Stimulated activated CD4-positive, alpha-beta T cell treated with anti-CD3 and anti-CD28 coated beads, Interleukin-15, amount 100 ng/mL, for 24 hours (primary cell): Measurements from ENCODE around the gene NRXN2.
A peak's percentile ranks its signal among the peaks of the same experiment; 100 is the strongest.
"Not testable (repeated sequence)": the region's sequence is repeated elsewhere in the genome, so short reads cannot be mapped to it uniquely, and the experiment has no call there.

ENCODE experiments used
- DNase-seq: peaks from one replicate; pipeline ENCODE4 v3.0.0-alpha.2; 2020

The NRXN2 gene

DNA sequence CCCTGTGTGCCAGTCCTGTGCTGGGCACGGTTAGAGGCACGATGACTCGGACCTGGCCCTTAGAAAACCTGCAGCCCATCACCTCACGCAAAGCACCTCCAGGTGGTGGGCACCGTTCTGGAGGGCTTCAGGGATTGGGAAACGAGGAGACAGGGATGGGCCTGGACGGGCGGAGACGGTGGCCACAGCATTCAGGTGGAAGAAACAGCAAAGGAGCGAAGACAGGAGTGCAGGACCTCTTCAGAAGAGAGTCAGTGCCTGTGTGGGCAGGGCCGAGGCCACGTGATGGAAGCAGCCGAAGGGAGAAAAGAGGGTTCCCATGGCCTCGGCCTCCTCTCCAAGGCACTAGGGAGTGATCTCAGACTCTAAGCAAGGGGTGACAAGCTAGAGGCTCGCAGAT lies 140.1 kb downstream of the NRXN2 start:
- no peak for DNase-seq

DNA sequence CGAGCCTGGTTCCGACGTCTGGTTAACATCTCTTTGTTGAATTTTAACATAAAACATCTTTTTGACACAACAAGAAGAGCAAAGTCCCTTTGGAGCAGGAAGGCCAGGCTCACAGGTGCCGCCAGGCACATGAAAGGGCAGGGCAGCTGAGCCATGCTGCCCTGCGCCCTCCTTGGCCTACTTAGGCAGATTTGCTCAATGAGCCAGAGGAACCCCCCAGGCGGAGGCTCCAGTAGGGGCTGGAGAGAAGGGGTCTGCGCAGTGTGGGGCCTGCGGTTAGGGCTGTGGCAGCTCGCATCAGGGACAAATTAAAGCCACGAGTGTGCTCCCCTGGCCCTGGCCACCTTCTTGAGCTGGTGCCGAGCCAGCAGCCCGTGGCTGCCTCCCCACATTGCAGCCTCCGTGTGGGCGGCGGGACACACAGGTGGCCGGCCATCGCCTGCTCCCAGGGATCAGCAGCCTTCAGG lies 141.9 kb downstream of the NRXN2 start:
- no peak for DNase-seq

DNA sequence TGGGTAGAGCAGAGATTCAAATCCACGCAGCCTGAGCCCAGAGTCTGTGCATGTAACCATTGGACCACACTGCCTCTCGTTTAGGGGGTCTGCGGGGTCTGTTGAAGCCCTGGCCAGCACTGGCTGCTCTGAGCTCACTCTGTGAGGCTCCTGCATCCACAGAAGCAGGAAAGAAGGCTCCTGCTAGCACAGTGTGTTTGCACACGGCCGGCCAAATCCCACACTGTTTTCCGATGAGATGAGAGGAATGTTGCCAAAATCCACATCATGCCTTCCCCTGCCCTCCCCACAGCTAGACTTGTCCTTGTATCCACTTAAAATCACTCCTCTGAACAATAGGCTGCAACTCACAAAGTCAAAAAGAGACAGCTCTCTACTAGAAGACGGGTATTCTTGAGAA lies 142.6 kb downstream of the NRXN2 start:
- DNase-seq = no peak

GRCh38 chr11:64577202-64577601 lies 145.8 kb downstream of the NRXN2 start:
- no peak for DNase-seq

DNA sequence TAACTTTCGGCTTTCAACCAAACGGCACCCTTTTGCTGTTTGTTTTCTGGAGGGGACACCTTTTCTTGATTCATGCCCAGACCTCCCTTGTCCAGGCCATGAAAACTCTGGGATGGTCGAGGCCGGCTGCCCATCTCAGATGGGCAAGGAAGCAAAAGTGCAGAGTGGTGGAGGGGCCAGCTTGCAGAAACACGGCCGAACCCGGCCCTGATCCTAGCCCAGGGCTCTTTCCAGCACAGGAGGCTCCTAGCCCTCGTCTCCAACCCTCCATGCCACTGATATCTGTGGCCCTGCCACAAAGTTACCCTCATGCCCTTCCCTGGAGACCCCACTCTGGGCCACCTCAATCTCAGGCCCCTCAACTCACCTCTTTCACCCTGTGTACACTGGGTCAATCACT lies 150.9 kb downstream of the NRXN2 start:
- DNase-seq = no peak

DNA sequence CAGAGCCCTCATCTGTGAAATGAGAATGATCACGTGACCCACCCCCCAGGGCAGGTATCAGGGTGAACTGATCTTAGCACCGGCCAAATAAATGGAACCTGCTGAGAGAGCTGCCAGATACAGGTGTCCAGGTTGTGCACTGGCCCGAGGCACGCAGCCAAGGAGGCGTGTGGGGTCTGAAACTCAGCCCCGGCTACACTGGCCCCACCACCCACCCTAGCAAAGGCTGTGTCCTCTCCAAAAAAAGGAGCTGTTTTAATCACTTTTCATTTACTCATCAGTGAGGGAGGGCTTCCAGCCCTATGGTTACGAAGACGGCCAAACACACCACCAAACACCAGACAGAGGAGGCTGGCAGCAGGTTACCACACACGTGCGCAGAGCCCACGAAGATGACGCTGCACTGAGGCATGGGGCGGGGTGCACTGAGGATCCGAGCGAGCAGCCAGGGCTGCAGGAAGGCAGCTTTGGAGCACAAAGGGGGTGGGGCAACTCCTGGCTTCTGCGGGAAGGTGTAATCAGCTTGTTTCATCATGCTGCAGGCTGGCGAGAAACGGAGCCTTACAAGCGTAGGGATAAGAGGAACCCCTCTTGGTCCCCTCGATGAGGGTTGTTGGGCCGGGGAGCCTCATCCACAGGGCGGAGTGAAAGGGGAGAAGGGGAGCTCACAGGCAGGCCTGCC lies 151.4 kb downstream of the NRXN2 start:
- DNase-seq = no peak

- no peak for DNase-seq
These were observed 152.0 kb downstream of the NRXN2 start for GRCh38 chr11:64571050-64571409.

GRCh38 chr11:64570341-64570740 lies 152.7 kb downstream of the NRXN2 start:
- DNase-seq = no peak

- DNase-seq = no peak
These were observed 153.6 kb downstream of the NRXN2 start for GRCh38 chr11:64569300-64569970.

DNA sequence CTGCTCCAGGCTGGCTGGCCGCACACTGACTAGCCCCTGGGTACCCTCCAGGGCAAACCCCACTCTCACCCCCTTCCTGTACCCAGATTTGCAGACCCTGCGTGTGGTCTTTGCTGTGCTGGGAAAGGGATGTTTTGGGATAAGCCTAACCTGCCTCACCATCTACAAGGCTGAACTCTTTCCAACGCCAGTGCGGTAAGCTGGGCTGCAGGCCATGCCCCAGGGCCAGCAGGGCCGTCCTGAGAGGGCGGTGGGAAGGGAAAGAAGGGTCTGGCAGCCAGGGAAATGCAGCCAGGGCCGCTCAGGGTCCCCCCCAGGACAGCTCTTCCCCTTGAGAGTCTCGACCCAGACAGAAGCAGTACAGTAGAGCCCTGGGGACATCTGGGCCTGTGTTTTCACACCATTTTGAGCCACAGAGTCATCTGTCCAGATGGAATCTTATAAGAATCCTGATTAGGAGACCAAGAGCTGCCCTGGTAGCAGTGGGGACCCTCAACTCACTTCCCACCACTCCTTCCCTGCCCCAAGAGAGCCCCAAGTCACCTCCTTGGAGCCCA lies 154.3 kb downstream of the NRXN2 start:
- no peak for DNase-seq

DNA sequence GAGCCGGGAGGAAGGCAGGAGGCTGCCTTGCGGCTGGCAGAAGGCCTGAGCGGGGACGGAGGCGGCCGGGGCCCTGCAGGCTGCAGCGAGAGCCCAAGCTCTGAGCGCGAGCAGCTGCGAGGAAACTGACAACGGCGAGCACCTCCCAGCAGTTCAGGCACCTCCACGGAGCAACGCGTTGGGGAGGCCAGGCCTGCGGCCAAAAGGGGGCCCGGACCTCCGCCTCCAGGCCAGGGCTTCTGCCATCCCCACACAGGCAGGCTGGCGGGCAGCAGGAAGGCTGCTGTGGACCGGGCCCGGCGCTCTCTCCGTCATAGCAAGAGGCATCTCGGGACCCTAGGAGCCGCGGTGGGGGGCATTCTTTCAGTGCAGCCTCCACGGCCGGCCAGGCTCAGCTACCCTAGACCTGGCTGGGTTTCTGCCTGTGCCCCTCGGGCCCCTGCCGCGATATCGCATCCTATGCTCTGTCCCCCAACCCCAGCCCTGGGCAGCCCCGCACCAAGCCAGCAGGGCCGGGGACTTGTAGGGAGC lies 154.9 kb downstream of the NRXN2 start:
- no peak for DNase-seq

DNA sequence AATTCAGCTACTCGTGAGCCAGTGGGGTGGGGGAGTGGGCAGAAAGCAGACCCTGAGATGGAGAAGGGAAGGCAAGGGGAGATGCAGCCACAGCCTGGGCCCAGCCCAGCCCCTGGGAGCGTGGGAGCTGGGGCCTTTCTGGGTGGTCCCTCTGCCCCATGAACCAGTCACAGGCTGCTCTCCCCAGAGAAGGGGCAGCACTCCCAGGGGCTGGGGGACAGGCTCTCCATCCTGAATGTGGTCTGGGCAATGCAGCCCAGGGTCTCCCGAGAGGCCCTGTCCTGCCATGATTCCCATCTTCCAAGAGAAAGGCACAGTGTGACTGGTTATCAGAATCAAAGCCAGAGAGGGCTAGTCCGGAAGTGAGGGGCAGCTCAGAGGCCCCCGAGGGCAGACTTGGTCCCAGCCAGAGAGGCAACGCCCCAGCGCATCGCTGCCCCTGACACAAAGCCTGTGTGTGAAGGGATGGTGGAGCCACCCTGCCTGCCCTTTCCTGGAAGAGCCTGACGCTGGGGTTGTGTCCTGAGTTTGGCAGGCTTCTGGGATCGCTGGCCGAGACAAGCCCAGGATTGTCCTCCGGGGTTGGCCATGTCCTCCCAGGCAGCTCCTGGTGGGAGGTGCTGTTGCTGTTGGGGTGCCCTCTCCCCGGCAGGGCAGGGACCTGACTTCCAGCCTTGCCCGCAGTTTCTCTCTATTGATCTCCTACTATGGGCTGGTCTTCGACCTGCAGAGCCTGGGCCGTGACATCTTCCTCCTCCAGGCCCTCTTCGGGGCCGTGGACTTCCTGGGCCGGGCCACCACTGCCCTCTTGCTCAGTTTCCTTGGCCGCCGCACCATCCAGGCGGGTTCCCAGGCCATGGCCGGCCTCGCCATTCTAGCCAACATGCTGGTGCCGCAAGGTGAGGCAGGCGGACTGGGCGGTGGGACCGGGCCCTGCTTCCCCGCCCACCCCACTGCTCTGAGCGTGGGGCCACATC lies 155.8 kb downstream of the NRXN2 start:
- DNase-seq = no peak

DNA sequence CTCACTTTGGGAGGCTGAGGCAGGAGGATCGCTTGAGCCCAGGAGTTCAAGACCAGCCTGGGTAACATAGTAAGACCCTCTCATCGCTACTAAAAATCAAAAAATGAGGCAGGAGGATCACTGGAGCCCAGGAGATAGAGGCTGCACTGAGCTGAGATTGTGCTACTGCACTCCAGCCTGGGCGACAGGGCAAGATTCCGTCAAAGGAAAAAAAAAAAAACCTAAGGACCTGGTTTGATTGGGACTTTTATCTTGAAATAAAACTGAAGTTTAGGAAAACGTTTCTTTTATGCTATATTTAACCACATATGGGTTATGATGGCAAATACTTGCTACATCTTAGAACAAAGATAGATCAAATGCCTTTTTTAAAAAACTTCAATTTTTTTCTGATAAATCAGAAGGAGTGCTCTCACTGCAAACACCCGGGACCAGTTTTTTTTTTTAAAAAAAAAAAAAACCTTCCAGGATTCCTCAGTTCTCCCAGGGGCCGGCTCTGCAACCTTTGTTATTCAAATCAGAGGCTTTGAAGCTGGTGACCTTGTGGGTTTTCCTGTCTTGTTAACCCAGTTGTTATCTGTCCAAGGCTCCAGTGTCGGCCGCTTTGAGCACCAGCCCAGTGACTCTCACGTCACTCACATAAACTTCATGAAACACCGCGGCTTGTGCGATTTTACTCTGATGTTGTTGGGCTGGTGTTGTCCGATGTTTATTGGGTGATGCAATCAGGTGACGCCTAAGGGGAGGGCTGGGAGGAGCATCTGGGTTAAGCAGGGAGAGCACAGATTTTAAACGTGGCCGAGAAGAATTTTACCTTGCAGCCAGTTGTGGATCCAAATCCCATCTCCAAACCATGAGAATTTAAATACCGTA lies 156.7 kb downstream of the NRXN2 start:
- DNase-seq = peak; percentile 29

DNA sequence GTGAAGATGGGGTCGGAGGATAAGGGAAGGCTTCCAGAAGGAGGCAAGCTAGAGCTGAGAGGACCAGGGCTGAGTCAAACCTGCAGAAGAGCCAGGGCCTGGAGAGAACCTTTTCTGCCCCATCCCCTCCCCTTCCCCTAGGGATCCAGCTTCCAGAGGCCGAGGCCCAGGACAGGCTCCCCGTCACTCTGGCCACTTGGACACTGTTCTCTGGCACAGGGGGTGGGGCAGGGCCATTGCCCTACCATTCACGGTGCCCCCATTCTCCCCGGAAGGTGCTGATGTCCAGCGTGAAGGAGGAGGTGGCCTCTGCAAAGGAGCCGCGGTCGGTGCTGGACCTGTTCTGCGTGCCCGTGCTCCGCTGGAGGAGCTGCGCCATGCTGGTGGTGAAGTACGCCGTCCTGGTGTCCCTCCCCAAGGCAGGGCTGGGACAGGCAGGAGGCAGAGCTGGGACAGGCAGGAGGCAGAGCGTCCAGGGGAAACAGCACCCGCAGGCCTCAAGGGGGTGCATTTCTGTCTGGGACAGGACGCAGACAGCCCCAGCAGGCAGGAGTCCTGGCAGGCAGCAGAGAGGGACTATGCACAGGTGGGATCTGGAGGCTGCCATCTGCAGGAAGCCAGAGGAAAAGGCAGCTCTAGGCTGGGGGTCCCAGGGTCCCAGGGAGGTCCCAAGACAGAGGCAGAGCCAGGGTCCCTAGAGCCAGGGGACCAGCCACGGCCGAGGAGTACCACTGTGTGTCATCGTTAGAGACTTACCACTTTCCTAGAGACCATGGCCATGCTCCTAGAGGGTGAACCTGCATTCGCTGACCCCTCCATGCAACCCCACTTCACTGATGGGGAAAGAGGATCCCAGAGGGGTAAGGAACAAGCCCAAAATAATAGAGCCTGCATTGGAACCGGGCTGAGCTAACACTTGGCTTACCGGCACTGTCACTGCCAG lies 157.8 kb downstream of the NRXN2 start:
- no peak for DNase-seq

DNA sequence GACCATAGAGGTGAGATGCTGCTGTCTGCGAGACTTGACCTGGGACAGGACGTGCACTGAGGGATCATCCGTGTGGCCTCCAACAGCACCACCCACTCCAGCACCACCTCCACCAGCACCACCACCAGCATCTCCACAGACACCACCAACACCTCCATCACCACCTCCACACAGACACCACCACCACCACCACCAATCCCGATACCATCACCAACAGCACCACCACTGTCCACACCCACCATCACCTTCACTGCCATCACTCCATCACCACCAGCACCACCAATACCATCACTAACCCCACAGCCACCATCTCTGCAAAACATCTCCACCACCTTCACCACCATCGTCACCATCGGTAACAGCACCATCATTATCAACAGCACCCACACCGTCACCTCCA lies 158.6 kb downstream of the NRXN2 start:
- no peak for DNase-seq

GRCh38 chr11:64563966-64564365 lies 159.0 kb downstream of the NRXN2 start:
- DNase-seq = no peak

GRCh38 chr11:64562723-64563351 lies 160.2 kb downstream of the NRXN2 start:
- no peak for DNase-seq

DNA sequence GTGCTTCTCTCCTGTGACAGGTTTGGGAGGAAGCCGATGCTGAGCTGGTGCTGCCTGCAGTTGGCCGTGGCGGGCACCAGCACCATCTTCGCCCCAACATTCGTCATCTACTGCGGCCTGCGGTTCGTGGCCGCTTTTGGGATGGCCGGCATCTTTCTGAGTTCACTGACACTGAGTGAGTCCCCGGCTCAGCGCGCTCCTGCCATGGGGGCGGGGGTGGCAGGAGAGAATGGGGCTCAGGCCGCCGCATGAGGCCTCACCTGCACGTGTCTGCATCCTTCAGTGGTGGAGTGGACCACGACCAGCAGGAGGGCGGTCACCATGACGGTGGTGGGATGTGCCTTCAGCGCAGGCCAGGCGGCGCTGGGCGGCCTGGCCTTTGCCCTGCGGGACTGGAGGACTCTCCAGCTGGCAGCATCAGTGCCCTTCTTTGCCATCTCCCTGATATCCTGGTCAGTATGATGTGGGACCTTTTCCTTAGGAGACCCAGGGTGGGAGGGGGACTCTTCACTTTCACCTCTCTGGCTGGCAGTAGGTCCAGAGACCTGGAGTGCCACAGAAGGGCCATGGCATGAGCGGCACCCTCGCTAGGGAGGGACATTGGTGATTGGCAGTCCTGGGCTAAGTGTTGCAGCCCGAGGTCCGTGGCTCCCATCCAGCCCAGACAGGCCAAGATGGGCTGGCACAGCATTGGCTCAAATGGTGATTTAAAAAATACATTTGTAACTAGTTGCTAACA lies 160.8 kb downstream of the NRXN2 start:
- DNase-seq = no peak

DNA sequence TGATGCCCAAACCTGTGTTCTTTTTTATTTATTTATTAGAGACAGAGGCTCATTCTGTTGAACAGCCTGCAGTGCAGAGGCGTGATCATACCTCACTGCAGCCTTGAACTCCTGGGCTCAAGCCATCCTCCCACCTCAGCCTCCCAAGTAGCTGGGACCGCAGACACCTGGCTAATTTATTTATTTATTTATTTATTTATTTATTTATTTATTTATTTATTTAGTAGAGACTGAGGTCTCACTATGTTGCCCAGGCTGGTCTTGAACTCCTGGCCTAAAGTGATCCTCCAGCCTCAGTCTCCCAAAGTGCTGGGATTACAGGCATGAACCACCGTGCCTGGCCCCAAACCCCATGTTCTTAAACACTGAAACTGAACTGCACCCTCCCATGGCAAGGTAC lies 161.6 kb downstream of the NRXN2 start:
- not testable (repeated sequence) for DNase-seq

DNA sequence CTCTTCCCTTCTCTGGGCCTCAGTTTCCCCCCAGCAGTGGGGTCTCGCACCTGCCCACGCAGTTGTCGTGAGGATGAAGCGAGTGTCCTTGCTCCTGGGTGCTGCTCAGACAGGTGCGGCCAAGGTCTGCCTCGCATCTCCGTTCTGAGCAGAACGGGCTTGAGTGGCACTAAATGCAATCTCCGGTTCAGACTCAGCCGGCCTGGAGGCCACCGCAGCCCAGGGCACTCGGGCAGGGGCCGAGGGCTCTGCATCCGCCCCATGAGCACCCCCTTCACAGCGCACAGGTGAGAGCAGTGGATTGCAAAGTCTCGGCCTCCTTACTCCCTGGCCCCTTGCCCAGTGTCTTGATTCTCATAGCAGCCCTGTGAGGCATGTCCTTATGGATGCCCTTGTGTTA lies 162.1 kb downstream of the NRXN2 start:
- DNase-seq = no peak
